HL-60 (cell line): ENCODE results near the gene BICD2.

Experiments used
- CTCF ChIP-seq: IDR thresholded peaks from one replicate; pipeline ENCODE4 v1.5.1; 2011; ENCODE audit warnings: low read length, control low read depth, inconsistent platforms; ENCODE audit not compliant: insufficient read depth
- POLR2AphosphoS5 ChIP-seq: IDR thresholded peaks from 2 replicates; pipeline ENCODE4 v1.6.1; 2012; ENCODE audit warnings: low read depth

- TF ChIP-seq POLR2AphosphoS5: no peak
- TF ChIP-seq CTCF: no peak
Measured at GRCh38 chr9:92740446-92740961, 24.1 kb downstream of the BICD2 start.
